Measurements from ENCODE around the gene KNSTRN.

Gene KNSTRN

DNA sequence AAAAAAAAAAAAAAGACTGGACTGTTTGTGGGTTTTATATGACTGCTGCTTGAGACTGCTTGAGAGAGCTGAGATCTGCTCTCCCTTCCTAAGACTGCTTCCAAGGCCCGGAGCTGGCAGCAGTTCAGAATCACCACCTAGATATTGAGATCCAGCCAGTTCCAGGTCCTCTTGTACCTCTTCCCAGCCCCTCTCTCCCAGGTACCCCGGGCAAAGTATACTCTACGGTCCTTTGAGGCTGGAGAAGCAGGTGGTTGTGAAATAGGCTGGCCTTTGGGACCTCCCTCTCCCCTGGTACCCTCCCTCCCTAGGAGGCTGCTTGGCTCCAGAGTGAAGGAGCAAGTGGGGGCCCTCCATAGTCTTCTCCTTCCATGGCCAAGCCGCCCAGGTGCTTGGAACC lies 45.7 kb downstream of the KNSTRN start:
- in situ Hi-C loops (cut with MboI; ENCODE audit: low sequenced_read_pairs): no loop called here

DNA sequence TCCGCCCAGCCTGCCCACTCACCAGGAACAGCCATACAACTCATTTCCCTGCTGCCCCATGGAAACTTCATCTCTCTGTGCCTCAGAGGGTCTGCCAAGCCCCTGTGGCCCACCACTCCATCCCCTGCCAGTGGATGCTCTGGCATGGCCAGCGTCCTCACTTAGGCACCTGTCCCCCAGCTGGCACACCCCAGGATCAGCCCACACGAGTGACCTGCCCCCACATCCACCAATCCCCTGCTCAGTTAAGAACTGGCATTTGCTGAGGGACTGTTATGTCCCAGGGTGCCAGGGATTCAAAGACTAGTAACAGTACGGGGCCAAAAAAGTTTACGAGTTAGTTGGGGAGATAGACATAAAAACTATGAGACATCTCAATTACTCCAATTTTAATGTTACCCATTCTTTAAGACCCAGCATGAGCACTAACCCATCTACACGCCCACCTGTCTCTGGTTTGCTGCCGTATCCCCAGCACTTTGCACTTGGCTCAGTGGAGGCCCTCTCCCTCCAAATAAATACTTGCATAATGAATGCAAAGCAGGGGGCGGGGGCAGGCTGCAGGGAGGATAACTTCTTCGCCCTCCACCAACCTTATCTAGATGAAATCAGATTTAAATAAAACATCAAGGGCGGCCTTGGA lies 46.7 kb downstream of the KNSTRN start:
- in situ Hi-C loops (cut with MboI; ENCODE audit: low sequenced_read_pairs): no loop called here

DNA sequence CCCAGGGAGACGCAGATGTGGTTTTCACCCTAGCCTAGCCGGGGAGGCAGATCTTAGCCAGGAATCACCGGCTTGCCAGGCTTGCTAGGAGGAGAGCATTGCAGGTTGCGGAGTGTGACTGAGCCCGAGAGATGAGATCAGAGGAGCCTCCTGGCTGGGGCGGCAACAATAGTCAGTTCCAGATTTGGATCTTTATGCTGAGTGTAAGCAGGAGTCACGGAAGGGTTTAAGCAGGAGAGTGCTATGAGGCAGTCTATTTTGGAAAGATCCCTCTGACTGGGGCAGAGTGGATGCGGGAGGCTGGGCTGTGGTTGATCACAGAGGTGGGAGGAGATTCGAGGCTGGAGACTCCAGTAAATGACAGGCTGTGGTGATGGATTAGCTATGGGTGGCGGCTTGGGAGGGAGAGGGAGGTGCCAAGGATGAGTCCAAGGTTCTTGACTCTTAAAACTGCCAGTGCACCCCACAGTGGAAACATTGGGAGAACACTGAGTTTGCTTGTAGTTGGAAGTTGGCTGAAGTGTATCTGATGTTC lies 47.8 kb downstream of the KNSTRN start:
- in situ Hi-C loops (cut with MboI; ENCODE audit: low sequenced_read_pairs): no loop called here

DNA sequence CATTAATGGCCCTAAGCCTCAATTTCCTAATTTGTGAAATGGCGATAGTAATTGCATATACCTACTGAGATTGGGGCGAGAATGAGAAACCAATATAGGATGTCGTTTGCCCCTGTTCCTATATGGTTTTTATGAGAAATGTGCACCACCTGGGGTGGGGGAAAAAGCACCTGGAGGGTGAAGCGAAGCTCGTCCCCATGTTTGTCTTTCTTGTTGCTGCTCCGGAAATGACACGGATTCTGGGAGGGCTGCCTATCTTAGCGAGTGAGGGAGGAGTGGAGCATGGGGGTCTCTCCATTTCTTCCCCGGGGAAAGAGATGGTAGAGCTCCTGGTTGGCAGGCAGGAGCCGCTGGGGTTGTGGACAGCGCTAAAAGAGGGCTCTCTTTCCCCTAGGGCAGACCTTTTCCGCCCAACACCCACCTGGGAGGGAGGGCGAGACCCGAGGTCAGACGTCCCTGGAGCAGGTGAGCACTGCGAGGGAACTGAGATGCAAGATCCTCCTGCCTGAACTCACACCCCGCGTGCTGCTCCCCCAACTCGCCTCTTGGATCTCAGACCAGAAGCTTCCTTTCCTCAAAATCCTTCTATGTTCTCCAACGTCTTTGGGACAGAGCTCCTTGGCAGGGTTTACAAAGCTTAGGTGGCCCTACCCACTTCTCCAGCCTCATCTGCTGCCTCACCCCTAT lies 52.6 kb downstream of the KNSTRN start:
- in situ Hi-C loops (cut with MboI; ENCODE audit: low sequenced_read_pairs): no loop called here

DNA sequence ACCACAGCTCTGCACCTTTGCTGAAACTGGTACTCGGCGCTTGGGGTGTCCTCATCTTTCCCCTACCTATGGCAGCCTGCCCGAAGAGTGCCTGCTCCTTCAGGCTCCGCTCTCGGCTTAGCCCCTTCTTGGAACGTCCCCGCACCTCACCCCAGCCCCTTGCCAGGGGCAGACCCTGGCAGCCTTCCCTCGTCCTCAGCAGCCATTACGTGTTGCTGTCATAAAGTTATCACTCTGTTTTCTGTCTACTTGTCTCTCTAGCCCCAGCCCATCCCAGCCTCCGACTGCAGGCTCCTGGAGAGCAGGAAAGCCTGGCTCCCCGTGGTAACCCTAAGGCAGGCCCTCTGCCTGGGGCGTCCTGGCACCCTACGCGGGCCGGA lies 53.2 kb downstream of the KNSTRN start:
- in situ Hi-C loops (cut with MboI; ENCODE audit: low sequenced_read_pairs): no loop called here

DNA sequence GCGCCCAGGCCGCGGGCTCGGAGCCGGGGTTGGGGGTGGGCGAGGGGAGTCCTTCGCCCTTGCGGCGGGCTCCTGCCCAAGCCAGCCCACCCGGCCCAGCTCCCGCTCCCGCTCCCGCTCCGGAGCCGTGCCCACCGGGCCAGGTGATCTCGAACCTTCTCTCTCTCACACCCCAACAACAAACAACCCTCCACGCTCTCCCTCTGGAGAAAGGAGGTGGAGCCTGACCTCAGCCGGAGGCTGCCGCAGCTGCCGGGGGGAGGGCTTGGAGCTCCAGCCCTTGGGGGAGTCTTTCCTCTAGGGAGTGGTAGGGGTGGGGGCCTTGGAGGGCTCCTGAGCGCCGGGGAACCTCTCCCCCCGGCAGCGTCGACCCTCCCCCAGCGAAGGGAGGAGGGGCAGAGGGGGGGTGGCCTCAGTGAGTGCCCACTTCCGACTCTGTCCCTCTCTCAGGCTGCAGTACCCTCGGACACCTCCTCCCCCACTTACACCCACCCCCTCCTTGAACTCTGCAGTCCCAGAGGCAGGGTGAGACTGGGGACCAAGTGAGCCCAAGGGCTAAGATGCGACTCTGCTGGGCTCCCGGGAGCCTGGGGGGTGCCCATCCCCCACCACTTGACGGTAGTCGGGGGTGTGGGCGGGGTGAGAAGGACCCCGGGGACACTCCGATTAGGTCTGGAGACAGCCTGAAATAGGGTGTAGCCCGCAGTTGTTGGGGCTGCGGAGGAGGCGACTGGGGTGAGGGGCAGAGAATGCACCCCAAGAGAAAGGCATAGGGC lies 53.8 kb downstream of the KNSTRN start:
- in situ Hi-C loops (cut with MboI; ENCODE audit: low sequenced_read_pairs): no loop called here

DNA sequence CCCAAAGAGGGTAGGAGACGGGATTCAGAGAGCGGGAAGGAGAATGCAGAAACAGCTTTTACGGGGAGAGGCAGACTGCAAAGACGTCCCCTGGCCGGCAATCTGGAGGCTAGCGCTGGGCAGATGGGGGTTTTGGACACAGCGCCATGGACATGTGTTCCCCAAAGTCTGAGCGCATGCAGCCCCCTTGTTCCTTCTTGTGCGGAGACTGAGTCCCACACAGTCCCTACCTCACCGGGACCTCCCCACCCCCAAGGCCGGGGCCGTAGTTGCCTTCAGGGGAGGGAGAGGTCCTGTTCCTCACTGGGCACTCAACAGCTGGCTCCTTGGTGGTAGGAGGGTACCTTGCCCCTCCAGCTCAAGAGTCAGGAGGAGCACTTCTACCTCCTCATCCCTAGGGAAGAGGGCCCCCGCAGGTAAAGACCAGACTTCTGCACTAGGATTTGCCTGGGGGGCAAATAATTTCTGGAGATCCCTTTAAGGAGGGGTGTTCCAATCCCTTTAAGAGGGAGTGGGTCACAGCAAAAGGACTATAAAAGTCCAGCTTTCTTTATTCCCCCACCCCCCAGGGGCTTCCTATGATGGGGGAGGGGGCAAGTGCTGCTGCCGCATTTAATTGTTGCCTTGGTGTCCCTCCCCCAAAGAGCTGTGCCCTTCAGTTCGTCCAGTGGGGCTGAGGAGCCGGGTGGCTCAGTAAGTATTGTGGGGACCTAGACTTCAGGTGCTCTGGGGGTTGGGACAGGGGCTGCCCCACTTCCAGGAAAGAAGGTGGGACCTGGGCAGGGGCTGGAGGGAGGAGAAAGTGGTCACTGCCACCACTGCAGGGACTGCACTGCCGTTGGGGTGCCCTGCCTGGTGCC lies 54.6 kb downstream of the KNSTRN start:
- in situ Hi-C loops (cut with MboI; ENCODE audit: low sequenced_read_pairs): no loop called here

DNA sequence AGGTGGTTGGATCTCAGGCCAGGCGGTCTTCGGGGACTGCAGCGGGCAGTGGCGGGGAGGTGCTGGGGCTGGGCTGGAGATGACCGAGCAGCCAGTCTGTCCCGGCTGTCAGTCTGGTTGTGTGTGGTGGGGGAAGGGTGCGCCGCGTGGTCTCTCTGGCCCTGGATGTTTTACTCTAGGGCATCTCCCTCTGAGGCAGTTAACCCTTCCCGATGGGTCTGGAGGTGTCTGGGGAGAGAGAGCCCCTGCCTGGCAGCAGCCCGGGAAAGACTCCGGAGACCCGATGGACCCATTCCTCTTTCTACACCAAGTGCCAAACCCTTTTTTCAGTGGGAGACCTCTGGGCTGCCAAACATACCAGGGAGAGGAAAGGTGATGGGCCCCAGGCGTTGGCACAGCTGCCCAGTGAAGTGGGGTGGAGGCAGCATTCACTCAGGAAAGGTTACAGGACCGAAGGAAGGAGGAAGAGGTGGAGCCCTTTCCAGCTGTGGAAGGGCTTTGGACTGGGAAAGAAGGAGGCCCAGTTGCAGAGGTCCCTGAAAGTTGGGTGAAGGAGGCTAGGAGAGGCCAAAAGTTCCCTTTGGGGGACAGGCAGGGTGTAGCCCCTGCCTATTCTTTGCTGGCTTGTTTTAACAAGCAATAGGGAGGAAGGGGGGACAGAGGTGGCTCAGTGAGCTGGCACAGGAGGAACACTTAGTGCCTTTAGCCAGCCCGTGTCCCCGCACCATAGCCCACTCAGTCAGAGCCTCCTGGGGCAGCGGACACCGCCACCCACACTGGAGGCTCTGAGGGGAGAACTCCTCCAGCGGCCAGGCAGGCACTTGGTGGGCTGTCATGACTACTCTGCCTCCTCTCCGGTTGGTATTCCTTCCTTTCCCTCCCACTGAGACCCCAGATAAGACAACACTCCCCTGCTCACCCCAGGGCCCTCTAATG lies 55.5 kb downstream of the KNSTRN start:
- in situ Hi-C loops (cut with MboI; ENCODE audit: low sequenced_read_pairs): no loop called here

DNA sequence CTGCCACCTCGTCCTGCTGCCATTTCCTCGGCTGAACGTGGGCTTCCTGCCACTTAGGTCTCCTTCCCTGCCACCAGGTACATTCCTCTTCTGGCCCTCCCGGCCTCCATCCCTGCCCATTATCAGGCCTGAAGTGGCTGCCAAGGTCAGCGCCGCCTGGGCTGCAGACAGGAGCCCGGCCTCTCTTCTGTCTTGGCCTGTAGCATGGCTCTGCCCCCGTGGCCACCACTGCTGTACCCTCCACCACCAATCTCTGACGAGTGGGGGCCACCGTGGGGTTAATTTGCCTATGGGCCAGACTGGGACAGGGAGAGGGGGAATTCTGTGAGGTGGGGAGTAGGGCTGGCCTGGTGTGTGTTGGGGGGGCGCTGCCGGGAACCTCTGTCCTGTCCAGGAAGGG lies 56.2 kb downstream of the KNSTRN start:
- in situ Hi-C loops (cut with MboI; ENCODE audit: low sequenced_read_pairs): no loop called here

DNA sequence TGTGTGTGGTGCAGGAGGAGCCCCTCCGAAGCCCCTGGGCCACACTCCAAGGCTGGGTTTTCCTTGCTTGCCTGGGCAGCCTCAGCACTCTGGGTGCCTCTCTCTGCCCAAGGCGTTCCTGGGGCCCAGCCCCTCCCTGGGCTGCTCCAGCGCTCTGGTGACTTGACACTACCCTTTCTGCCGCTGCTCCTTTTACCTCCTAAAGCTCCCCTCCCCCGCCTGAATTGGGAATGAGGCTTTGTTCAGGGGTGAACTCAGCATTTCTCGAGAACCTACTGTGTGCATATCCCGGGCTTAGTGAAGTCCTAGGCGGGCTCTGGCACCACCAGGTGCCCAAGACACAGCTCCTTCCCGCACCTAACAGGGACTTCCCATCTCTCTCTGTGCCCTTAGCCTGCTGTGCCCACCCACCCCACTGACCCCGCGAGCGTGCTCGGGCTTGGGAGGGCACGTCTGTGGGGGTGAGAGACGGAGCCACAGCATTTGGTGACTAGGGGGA lies 57.0 kb downstream of the KNSTRN start:
- in situ Hi-C loops (cut with MboI; ENCODE audit: low sequenced_read_pairs): no loop called here

DNA sequence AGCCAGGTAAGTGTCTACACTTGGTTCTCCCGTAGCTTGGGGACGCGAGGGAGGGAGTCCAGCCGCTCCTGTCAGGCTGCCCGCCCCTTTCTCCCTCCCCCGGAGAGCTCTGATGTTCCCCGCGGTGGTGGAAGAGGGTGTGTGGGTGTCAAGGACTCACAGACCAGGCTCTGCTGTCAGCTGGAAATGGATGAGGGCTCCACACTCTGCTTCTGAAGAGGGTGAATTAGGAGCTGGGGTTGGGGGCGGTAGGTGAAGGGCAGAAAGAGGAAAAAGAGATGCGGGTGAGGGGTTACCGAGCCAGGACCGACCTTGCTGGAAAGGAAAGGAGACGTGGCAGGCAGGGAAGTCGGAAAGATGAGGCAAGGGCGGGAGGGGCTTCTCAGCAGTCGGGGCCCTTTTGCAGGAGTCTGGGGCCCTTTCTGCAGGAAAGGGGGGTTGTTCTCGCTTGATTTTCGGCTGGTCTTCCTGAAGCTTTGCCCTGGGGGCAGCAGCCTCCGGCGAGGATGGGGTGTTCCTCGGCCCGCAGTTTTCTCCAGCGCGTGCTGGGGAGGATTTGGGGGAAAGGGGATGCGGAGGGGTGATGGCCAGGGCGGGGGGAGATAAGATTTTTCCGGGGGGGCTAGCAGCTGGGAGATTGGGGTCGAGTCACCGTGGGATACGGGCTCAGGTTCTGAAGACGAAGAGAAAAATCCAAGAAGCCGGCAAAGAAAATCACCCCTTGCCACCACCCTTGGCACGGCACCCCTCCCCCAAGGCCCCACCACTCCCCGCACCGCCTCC lies 57.6 kb downstream of the KNSTRN start:
- in situ Hi-C loops (cut with MboI; ENCODE audit: low sequenced_read_pairs): no loop called here

DNA sequence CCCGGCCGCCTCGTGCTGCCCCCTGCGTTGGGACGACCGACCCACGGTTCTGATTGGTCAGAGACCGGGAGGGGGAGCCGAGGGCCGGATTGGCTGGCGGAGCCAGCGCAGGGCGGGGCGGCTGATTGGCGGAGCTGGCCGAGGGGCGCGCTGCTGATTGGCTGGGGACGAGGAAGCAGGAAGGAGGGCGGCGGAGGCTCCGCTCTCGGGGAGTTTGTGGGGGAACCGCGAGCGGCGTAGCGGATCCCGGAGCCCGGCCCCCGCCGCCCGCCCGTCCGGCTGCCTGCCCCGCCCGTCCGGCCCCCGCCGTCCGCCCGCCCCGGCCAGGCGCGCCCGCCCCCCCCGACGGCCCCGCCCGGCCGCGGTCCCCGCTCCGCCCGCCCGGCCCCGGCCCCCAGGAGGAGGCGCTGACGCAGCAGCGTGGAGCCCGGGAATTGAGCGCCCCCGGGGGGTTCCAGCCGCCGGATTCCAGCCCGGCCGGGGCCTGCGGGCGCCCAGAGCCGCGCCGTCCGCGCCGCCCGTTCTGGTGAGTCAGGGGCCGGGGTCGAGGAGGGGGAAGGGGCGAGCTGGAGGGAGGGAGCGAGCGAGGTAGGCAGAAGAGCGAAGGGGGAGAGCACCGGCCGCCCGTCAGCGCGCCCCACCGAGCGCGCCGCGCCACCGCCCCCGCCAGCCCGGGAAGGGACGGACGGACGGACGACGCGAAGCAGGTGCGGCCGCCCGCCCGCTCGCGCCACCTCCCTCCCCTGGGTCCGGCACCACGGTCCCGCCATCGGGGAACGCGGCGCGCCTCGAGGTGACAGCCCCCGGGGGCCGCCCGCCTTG lies 58.4 kb downstream of the KNSTRN start, which contains the start of gene BAHD1:
Gene BAHD1 (plus strand): TSS at position 211 of the 822 bp plus-strand sequence. CDS start 17,512 bp downstream, outside the sequence.
- in situ Hi-C loops (cut with MboI; ENCODE audit: low sequenced_read_pairs): no loop called here

DNA sequence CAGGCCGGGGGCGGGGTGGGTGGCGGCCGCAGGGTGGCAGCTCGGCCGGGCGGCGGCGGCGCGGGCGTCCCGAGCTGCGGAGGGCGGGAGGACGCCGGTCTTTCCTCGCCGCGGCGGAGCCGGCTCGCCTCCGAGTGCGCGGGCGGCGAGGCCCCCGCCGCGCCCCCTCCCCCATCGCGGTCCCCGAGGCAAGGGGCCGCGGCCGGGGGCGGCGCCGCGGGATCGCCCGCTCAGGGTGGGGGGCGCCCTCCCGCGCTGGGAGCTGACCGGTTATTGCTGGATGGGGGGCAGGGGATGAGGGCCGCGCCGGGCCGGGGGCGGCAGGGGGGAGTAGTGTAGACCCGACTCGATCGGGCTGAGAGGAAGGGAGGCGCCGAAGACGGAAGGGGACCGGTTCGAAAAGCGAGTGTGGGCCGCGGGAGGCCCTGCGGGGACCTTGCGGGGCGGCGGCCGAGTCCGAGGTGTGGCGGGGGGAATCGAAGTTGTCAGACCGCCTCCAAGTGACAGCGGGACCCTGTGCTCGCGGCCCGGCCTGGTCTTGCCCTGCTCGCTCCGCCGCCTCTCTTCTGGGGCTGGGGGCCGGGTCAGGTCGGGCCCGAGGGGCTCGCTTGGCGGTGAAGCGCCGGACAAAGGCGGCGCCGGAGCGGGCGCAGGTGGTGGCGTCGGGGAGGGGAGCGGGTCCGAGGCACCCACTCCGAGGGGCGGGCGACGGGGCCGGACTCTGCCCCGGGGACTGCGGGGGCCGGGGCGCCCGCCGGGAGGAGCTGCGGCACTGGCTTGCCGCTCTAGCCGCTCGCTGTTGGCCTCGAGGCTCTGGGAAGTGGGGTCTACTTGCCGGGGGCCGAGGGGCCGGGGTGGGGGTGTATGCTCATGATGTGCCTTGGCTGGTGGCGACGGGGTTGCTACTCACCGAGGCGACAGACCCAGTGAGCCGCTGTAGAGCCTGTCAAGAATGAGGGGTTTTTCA lies 59.3 kb downstream of the KNSTRN start:
- in situ Hi-C loops (cut with MboI; ENCODE audit: low sequenced_read_pairs): no loop called here

DNA sequence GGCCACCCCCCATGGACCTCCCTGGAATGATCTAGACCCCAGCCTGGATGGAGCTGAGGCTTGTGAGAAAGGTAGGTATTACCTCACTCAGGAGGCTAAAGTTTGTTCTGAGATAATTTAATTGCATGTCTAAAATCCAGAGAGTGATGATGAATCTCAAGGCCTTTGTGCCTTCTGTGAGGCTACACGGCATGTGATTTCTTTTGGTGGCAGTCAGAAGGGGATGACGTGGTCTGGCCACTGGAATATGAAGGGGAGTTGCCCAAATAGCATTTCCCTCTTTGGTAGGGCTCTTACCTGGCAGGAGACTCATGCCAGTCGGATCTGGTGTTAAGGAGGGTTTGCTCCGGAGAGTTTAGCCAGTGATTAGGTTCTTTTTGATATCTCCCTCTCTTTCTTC lies 60.7 kb downstream of the KNSTRN start:
- in situ Hi-C loops (cut with MboI; ENCODE audit: low sequenced_read_pairs): no loop called here

DNA sequence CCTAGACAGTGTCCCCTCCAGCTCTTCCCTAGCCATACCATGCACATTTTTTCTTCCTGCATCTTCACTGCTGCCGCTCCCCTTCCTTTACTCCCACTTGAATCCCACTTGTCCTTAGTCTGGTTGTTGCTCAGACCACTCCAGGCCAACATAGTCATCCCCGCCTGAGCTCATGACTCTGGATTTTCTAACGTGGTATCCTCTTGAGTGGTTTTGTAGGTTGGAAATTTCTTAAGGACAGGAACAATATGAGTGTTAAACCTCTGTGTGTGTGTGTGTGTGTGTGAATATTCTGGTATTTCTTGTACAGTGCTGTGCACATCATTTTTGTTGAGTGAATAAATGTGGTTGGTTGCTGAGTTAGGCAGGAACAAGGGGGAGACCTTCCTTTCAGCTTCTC lies 61.3 kb downstream of the KNSTRN start:
- in situ Hi-C loops (cut with MboI; ENCODE audit: low sequenced_read_pairs): no loop called here
